Epithelial cell of esophagus (primary cell): ENCODE results near the gene TRPM3.

ENCODE experiments used
- DNase-seq: peaks from one replicate; pipeline ENCODE4 v3.0.0; 2010; ENCODE audit warnings: low read depth
- H3K4me3 ChIP-seq: 2 replicates; pipeline ENCODE4 v1.5.1; 2011; ENCODE audit warnings: mild to moderate bottlenecking, low read length, control low read depth
- TF ChIP-seq, protein P1 (sequence below): IDR thresholded peaks from 2 replicates; pipeline ENCODE4 v1.5.1; 2011; ENCODE audit warnings: low read depth, mild to moderate bottlenecking, low read length, control low read depth, inconsistent platforms; ENCODE audit not compliant: insufficient read depth; ENCODE audit errors: missing control alignments

The TRPM3 gene

DNA sequence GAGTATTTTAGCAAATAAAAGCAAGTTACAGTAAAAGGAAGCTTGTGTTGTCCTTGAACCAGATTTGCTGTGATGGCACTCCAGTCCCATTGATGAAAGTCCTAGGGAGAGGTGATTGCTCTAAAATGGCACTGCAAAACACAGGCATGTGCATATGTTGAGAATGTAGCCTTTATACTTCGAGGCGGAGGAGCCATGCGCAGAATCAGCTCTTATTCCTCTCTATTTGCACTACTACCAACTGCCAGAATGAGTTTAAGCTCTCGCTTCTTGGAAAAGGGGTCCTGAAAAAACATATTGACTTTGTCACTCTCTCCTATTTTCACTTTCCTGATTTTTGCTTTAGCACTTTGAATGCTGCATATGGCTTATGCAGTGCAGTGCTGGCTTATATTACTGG lies 429.0 kb downstream of the TRPM3 start:
- H3K4me3 ChIP-seq, result no peak overlapping the region
- TF ChIP-seq, protein P1, sequence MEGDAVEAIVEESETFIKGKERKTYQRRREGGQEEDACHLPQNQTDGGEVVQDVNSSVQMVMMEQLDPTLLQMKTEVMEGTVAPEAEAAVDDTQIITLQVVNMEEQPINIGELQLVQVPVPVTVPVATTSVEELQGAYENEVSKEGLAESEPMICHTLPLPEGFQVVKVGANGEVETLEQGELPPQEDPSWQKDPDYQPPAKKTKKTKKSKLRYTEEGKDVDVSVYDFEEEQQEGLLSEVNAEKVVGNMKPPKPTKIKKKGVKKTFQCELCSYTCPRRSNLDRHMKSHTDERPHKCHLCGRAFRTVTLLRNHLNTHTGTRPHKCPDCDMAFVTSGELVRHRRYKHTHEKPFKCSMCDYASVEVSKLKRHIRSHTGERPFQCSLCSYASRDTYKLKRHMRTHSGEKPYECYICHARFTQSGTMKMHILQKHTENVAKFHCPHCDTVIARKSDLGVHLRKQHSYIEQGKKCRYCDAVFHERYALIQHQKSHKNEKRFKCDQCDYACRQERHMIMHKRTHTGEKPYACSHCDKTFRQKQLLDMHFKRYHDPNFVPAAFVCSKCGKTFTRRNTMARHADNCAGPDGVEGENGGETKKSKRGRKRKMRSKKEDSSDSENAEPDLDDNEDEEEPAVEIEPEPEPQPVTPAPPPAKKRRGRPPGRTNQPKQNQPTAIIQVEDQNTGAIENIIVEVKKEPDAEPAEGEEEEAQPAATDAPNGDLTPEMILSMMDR, result no peak
- DNase-seq, result no peak

DNA sequence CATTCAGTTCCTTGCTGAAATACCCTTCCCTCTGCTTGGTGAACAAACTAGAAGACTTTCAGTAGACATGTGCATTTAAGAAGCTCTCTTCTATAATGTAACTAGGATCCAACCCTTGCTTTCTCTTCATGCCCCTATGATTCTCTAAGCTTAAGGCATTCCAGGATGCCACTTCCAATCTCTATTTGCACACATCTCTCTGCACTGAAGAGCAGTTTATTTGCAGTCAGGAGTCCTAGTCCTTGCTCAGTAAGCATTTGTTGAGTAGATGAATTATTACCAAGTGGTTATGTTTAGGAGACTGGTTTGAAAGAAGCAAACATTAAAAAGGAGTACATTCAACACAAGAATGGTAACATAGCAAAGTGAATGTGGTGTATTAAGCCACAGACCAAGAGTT lies 432.7 kb downstream of the TRPM3 start:
- TF ChIP-seq, protein P1, result no peak
- no peak for DNase-seq
- no peak overlapping the region for H3K4me3 ChIP-seq

DNA sequence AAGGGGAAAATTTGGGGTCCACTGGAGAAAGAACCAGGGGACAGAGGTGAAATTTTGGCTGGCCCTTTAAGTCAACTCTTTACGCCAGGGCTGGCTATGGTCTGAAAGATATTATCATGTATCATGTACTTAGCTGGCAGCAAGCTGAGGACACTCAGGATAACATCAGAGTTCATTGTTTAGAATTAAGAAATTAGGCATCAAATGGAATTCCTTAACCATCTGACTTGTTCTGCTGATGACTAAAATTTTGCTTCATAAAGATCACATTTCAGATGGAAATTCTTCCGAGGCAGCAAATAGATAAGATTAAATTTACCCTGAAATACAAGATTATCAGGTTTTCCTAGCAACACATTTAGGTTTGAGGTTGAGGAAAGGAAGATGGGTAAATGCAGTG lies 437.6 kb downstream of the TRPM3 start:
- TF ChIP-seq, protein P1, result no peak
- DNase-seq, result no peak
- H3K4me3 ChIP-seq, result no peak overlapping the region

DNA sequence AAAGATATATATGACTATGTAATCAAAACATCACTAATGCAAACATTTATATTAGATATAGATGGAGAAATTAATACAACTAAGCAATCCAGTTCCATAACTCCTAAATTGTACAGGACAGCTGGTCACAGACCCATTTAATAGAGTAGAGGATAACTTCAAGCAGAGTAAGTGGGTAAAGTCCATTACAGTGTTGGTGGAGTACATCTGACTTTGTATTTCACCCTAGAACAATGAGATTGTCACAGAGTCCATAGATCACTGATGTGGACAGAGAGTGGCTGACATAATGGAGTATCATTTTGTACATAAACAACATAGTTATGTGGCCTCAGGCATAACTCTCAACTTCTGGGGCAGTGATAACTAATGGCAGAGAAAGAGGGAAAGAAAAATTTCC lies 439.1 kb downstream of the TRPM3 start:
- no peak overlapping the region for H3K4me3 ChIP-seq
- DNase-seq, result no peak
- TF ChIP-seq, protein P1, result no peak

DNA sequence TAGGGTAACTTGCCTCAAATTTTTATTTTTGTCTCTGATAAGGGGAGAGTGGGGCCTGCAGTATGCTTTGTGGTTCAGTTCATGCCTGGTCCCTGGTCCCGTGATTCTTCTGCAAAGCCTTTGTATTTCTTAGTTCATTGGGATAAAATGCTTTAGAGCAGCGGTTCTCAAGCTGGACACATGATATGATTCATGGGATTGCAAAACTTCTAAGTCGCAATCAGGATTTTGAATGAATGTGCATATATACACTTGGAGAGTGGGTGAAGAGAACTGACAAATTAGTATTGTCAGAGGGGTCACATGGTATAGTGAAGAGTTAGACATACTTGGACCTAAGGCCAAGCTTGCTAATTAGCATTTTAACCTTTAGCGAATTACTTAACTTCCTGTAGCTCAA lies 441.6 kb downstream of the TRPM3 start:
- DNase-seq, result peak; percentile 55
- TF ChIP-seq, protein P1, result no peak
- no peak overlapping the region for H3K4me3 ChIP-seq

DNA sequence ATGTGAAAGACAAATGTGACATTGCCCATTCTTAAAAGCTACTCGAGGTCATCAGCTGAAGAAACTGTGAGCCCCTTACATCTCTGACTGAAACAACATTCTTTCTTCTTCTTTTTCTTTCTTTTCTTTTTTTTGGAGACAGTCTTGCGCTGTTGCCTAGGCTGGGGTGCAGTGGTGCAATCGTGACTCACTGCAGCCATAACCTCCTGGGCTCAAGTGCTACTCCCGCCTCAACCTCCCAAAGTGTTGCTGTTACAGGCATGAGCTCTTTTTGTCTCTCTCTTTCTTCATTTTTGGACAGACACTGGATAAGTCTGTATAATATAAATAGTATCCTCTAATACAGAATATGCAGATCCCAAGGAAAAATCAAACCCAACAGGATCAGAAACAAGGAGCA lies 443.3 kb downstream of the TRPM3 start:
- TF ChIP-seq, protein P1, result no peak
- no peak overlapping the region for H3K4me3 ChIP-seq
- DNase-seq, result no peak

DNA sequence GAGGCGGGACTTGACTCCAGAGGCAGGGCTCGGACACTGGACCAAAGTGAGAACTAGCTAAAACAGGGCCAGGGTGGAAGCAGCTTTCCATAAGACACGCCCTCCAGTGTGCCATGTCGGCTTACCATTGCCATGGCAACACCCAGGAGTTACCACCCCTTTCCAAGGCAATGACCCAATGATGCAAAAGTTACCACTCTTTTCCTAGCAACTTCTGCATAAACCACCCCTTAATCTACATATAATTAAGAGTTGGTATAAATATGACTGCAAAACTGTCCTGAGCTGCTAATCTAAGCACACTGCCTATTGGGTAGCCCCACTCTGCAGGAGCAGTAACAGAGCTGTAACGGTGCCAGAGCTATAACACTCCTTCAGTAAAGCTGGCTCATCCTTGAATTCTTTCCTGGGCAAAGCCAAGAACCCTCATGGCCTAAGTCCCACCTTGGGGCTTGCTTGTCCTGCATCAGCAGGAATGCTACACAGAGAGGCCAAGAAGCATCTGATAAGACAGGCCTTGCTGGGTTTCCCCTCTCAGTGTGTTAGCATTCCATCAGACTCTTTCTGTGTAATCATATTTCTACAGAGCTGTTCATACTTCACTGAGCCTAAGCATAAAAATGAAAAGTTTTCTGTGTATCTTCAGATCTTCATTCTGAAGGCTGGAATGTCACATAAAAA lies 444.2 kb downstream of the TRPM3 start:
- TF ChIP-seq, protein P1, result no peak
- no peak overlapping the region for H3K4me3 ChIP-seq
- DNase-seq, result no peak
